NCI-H146 treated with DMSO at 0.1 percent for 48 hours (cell line): ENCODE measurements around the gene CFD.
A peak's percentile ranks its signal among the peaks of the same experiment; 100 is the strongest.

Experiments used
- DNase-seq: peaks from one replicate; lab custom pipeline; 2025; ENCODE audit not compliant: unreplicated experiment; lab: John Stamatoyannopoulos, UW

Gene CFD

DNA sequence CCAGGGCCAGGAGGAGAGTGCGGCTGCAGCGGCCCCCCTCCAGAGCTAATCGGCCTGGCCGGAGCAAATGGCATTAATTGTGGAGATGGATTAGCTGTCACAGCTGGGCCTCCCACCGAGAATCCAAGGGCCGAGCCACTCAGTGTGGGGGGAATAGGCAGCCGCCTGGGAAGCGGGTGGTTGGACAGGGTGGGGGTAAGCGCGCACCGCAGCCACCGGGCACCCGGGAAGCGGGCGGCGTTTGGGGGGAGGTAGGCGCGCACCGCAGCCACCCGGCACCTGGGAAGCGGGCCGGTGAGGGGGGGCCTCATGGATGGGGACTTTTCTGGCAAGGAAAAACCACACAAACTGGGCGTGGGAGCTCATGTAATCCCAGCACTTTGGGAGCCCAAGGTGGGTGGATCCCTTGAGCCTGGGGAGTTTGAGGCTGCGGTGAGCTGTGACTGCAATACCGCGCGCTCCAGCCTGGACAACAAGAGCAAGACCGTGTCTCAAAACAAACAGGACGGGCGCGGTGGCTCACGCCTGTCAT, 43.9 kb downstream of the CFD start:
- DNase-seq: peak; percentile 44

GRCh38 chr19:904545-904944, 45.1 kb downstream of the CFD start:
- DNase-seq: no peak

DNA sequence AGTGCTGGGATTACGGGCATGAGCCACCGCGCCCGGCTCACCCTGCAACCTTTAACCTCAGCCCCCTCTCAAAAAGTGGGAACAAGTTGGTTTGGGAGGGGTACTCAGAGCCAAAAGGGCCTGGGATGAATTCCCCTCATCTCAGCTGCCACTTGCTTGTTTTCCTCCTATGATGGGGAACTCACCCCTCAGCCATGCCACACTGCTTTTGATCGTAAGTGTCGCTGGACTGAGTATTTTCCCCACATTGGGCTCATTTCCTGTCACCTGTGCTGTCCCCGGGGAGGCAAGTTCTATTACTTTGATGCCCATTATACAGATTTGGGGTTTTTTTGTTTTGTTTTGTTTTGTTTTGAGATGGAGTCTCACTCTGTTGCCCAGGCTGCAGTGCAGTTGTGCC, 47.0 kb downstream of the CFD start:
- DNase-seq: no peak

GRCh38 chr19:907183-907853, 47.9 kb downstream of the CFD start:
- DNase-seq: no peak

- no peak for DNase-seq
These were observed 52.0 kb downstream of the CFD start for GRCh38 chr19:911197-912033.

- no peak for DNase-seq
These were observed 53.0 kb downstream of the CFD start for GRCh38 chr19:912181-913079.
